K562 (cell line): ENCODE measurements around the gene UBE2V1. TPM values are rescaled to one million over a fixed set of nuclear protein-coding genes. Genes with fewer than 3 reads are reported as not detected.

Experiments used
- CBFB ChIP-seq: sonication (generic); formaldehyde crosslinking; IDR thresholded peaks from 2 replicates; pipeline ENCODE4 v1.4.0; 2020; ENCODE audit warnings: mild to moderate bottlenecking, missing genetic modification reagents
- EHMT2 ChIP-seq: fragments of 450-650 bp; IDR thresholded peaks from 2 replicates; pipeline ENCODE4 v1.6.1; 2018; ENCODE audit warnings: antibody characterized with exemption
- GATA2 ChIP-seq: sonication (generic); formaldehyde crosslinking; IDR thresholded peaks from 2 replicates; pipeline ENCODE4 v1.4.0; 2020; ENCODE audit warnings: mild to moderate bottlenecking, missing genetic modification reagents
- KDM2B ChIP-seq: fragments of 250-450 bp; sonication (Bioruptor Pico); IDR thresholded peaks from 2 replicates; pipeline ENCODE4 v1.8.0; 2021; ENCODE audit warnings: mild to moderate bottlenecking, moderate library complexity
- MCM2 ChIP-seq: fragments of 450-650 bp; IDR thresholded peaks from 2 replicates; pipeline ENCODE4 v1.6.1; 2017; ENCODE audit warnings: low read depth, mild to moderate bottlenecking
- NFE2 ChIP-seq: IDR thresholded peaks from 2 replicates; pipeline ENCODE4 v1.6.1; 2014; ENCODE audit warnings: antibody characterized with exemption, low read depth
- SRF ChIP-seq, 2 experiments: fragments of 250-450, 450-650 bp in 1 of 2; sonication (Bioruptor Pico) in 1 of 2; sonication (generic) in 1 of 2; formaldehyde crosslinking; IDR thresholded peaks; 2 replicates each; pipeline versions ENCODE4 v1.5.0 to v1.5.1; 2020 to 2022; ENCODE audit warnings: mild to moderate bottlenecking in 1 of 2, missing genetic modification reagents in 1 of 2
- THRA ChIP-seq: fragments of 450-650 bp; IDR thresholded peaks from 2 replicates; pipeline ENCODE4 v1.6.1; 2017; ENCODE audit warnings: mild to moderate bottlenecking, moderate library complexity
- VEZF1 ChIP-seq: fragments of 200-800 bp; sonication (Bioruptor generic); IDR thresholded peaks from 2 replicates; pipeline ENCODE4 v1.6.1; 2017; ENCODE audit warnings: missing genetic modification characterization, missing compliant biosample characterization
- ZNF124 ChIP-seq: sonication (generic); formaldehyde crosslinking; IDR thresholded peaks from 2 replicates; pipeline ENCODE4 v1.8.1; 2022; ENCODE audit warnings: missing genetic modification reagents
- ZNF449 ChIP-seq: fragments of 250-450 bp; sonication (Bioruptor Pico); IDR thresholded peaks from 2 replicates; pipeline ENCODE4 v1.8.0; 2022; ENCODE audit warnings: moderate library complexity, mild to moderate bottlenecking, inconsistent platforms
- ZNF695 ChIP-seq: fragments of 450-650 bp; formaldehyde crosslinking; IDR thresholded peaks from 2 replicates; pipeline ENCODE4 v1.4.0; 2020; ENCODE audit warnings: mild to moderate bottlenecking, moderate library complexity
- polyA plus RNA-seq, 8 experiments: library from polyadenylated mRNA; depleted of rRNA in 4 of 8; stranded (reverse) in 5 of 8; unstranded in 3 of 8; fragments of >200 nt; fragmentation: Nextera tagmentation in 2 of 8; fragmentation: Illumina TruSeq in 1 of 8; extraction: Ambion mirVana in 2 of 8; extraction: Trizol in 1 of 8; gene quantifications; 2 replicates each; pipeline versions ENCODE4 v1.2.1 to v1.2.3, GENCODE V29; 2011 to 2014; ENCODE audit warnings: inconsistent platforms in 1 of 8, missing spikeins in 1 of 8
- total RNA-seq, 7 experiments: library from RNA; depleted of rRNA in 6 of 7; stranded (reverse); fragments of >200 nt in 6 of 7; fragmentation: Illumina TruSeq in 2 of 7; extraction: Trizol in 2 of 7; gene quantifications; 2 replicates each; pipeline versions ENCODE4 v1.2.1 to v1.2.3, GENCODE V29; 2011 to 2021; ENCODE audit warnings: low replicate concordance in 1 of 7

UBE2V1 gene
- total and polyA plus RNA-seq, 9 of the 15 experiments (the other 6 are each of a cell fraction or from before 2014, with no cell fraction given), result 93.0 to 357 (median 119) TPM

- TF ChIP-seq ZNF449 (CRISPR knock-in tag), result no peak
- no peak for TF ChIP-seq NFE2
- TF ChIP-seq SRF (CRISPR knock-in tag; IDR thresholded peaks at IDR 0.05), result peak in 1 of 2 experiments; percentile 92; a peak in 2 of 4 replicates
- no peak for TF ChIP-seq CBFB (CRISPR knock-in tag)
- TF ChIP-seq ZNF124, result no peak
- TF ChIP-seq ZNF695 (CRISPR knock-in tag), result no peak
- no peak for TF ChIP-seq VEZF1 (CRISPR knock-in tag)
- TF ChIP-seq MCM2, result no peak
- peak; percentile 41; the same call in 1 of the 2 replicates for TF ChIP-seq GATA2
- TF ChIP-seq THRA, result no peak
- TF ChIP-seq KDM2B (CRISPR knock-in tag), result no peak
- TF ChIP-seq EHMT2, result no peak
Measured at GRCh38 chr20:50058662-50059402, 54.1 kb downstream of the UBE2V1 start (continued).
